GM12878 (cell line): ENCODE data around the gene RABGGTB.

Source experiments
- BRCA1 ChIP-seq: IDR thresholded peaks from 2 replicates; pipeline ENCODE4 v1.6.1; 2011; ENCODE audit warnings: low read depth, low read length, improper control_type of control experiment
- CTCF ChIP-seq, 3 experiments: IDR thresholded peaks in 2 of 3; conservative IDR thresholded peaks in 1 of 3; 2 replicates each; pipeline ENCODE4 v1.5.1; 2011; ENCODE audit warnings: low read depth in 3 of 3, low read length in 3 of 3, mild to moderate bottlenecking in 3 of 3, control low read depth in 2 of 3, moderate library complexity in 2 of 3, inconsistent platforms in 1 of 3, mixed read lengths in 1 of 3; ENCODE audit not compliant: control insufficient read depth in 2 of 3, insufficient read depth in 1 of 3; ENCODE audit errors: extremely low read depth in 1 of 3
- MAX ChIP-seq: IDR thresholded peaks from 2 replicates; pipeline ENCODE4 v1.6.1; 2012; ENCODE audit warnings: low read depth, low read length, improper control_type of control experiment
- MYC ChIP-seq: IDR thresholded peaks from 2 replicates; pipeline ENCODE4 v1.6.1; 2011; ENCODE audit warnings: mild to moderate bottlenecking, low read length, moderate library complexity, inconsistent platforms; ENCODE audit not compliant: insufficient read depth, insufficient replicate concordance, insufficient read length, severe bottlenecking
- POLR2AphosphoS5 ChIP-seq: IDR thresholded peaks from 2 replicates; pipeline ENCODE4 v1.6.1; 2011; ENCODE audit warnings: mild to moderate bottlenecking, low read length, inconsistent platforms
- YBX1 ChIP-seq: fragments of 450-650 bp; IDR thresholded peaks from 2 replicates; pipeline ENCODE4 v1.6.1; 2016; ENCODE audit warnings: antibody characterized with exemption

DNA sequence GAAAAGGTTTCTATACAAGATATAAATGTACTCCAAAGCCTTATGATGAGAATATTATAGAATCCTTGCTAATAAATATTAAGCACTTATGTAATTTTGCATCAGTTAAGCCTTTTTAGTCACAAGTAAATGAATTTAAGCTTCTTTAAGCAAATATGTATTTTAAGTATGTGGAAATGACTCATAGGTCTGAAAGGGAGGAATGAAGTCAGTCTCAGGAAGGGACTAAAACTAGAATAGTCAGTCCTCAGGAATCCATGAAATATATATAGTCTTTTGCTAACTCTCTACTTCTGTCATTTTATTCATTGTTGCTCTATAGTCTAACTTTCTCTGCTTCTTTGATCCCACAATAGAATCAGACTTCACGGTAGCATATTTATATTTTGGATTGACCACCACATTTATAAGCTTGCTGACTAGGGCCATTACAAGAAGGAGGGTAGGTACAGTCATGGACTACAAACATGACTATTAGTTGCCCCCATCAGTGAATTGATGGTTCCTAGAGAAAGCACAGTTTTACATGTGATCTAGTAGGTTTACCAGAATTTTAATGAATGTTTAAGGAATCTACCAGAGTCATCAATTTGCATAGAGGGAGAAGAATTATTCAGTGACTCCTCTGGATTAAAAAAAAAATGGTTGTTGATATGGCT is 20.2 kb upstream of the RABGGTB start:
- TF ChIP-seq MAX, result no peak
- no peak for TF ChIP-seq POLR2AphosphoS5
- TF ChIP-seq BRCA1, result no peak
- TF ChIP-seq YBX1, result no peak
- no peak for TF ChIP-seq MYC
- no peak for TF ChIP-seq CTCF (IDR thresholded peaks at IDR 0.05 in 2 of 3, conservative IDR thresholded peaks at IDR 0.05 in 1 of 3; ENCODE audit: control insufficient read depth in 2 of 3, extremely low read depth in 1 of 3, insufficient read depth in 1 of 3, low read depth in 3 of 3, low read length in 3 of 3)
